ENCODE measurements around the gene GOT2. TPM values are rescaled to one million over a fixed set of nuclear protein-coding genes. Genes with fewer than 3 reads are reported as not detected.

The GOT2 gene
- total and polyA plus RNA-seq, 4 donors, result 29.4 to 56.6 (median 38.2) TPM

- Histone ChIP-seq H3K27ac (ENCODE audit: low read depth in 1 of 2, low read length in 1 of 2) (no peak overlapping the region), H3K9me3 (ENCODE audit: control insufficient read depth in 4 of 4, insufficient read depth in 3 of 4, low read length in 3 of 4) (no peaks in the 10 kb centered on the region), H3K27me3 (ENCODE audit: control insufficient read depth in 3 of 3, insufficient read depth in 3 of 3, low read length in 2 of 3) (no peaks in the 10 kb centered on the region), H3K36me3 (ENCODE audit: control insufficient read depth in 4 of 4, insufficient read depth in 4 of 4, low read length in 4 of 4) (peaks cover 0 to 2% (median 0%) of the 10 kb centered on the region in 4 donors), H3K4me3 (no peak overlapping the region), H3K4me1 (ENCODE audit: control insufficient read depth in 5 of 5, insufficient read depth in 5 of 5, low read length in 5 of 5) (no peaks in the 10 kb centered on the region), H3K9ac (ENCODE audit: insufficient read depth in 1 of 2, low read length in 2 of 2) (no peak overlapping the region)
- 61 to 62% methylated on average over 9 of the region's 9 CpGs for WGBS, 2 donors
- no peak for DNase-seq
- ATAC-seq (ENCODE audit: insufficient read depth, low FRiP score), result no peak
- no peak for TF ChIP-seq CTCF (IDR thresholded peaks at IDR 0.05; ENCODE audit: control extremely low read depth, extremely low read depth)
Observed at GRCh38 chr16:58753711-58754134, 19.6 kb upstream of the GOT2 start.

- no peak for TF ChIP-seq CTCF (IDR thresholded peaks at IDR 0.05; ENCODE audit: control extremely low read depth, extremely low read depth)
- H3K4me1 ChIP-seq (ENCODE audit: control insufficient read depth in 5 of 5, insufficient read depth in 5 of 5, low read length in 5 of 5), result no peaks in the 10 kb centered on the region
- ATAC-seq (ENCODE audit: insufficient read depth, low FRiP score) (no peak), DNase-seq (no peak)
- no peaks in the 10 kb centered on the region for H3K27me3 ChIP-seq (ENCODE audit: control insufficient read depth in 3 of 3, insufficient read depth in 3 of 3, low read length in 2 of 3)
- WGBS, 2 donors, result 87 to 91% methylated on average over 7 of the region's 7 CpGs
- H3K4me3 ChIP-seq, result no peak overlapping the region
- H3K9me3 ChIP-seq (ENCODE audit: control insufficient read depth in 4 of 4, insufficient read depth in 3 of 4, low read length in 3 of 4), result no peaks in the 10 kb centered on the region
- no peak overlapping the region for H3K27ac ChIP-seq (ENCODE audit: low read depth in 1 of 2, low read length in 1 of 2)
- H3K36me3 ChIP-seq (ENCODE audit: control insufficient read depth in 4 of 4, insufficient read depth in 4 of 4, low read length in 4 of 4), result no peaks in the 10 kb centered on the region
- H3K9ac ChIP-seq (ENCODE audit: insufficient read depth in 1 of 2, low read length in 2 of 2), result no peak overlapping the region
Observed at GRCh38 chr16:58744497-58744896, 10.4 kb upstream of the GOT2 start.

- no peak for ATAC-seq (ENCODE audit: insufficient read depth, low FRiP score)
Observed at GRCh38 chr16:58741976-58742375, 7.9 kb upstream of the GOT2 start.

More at GRCh38 chr16:58741976-58742375, 7.9 kb upstream of the GOT2 start:
- no peak overlapping the region for H3K4me3 ChIP-seq
- H3K27me3 ChIP-seq (ENCODE audit: control insufficient read depth in 3 of 3, insufficient read depth in 3 of 3, low read length in 2 of 3), result no peaks in the 10 kb centered on the region
- TF ChIP-seq CTCF (IDR thresholded peaks at IDR 0.05; ENCODE audit: control extremely low read depth, extremely low read depth), result no peak
- no peak for DNase-seq
- H3K4me1 ChIP-seq (ENCODE audit: control insufficient read depth in 5 of 5, insufficient read depth in 5 of 5, low read length in 5 of 5), result no peaks in the 10 kb centered on the region
- no peaks in the 10 kb centered on the region for H3K36me3 ChIP-seq (ENCODE audit: control insufficient read depth in 4 of 4, insufficient read depth in 4 of 4, low read length in 4 of 4)
- H3K9me3 ChIP-seq (ENCODE audit: control insufficient read depth in 4 of 4, insufficient read depth in 3 of 4, low read length in 3 of 4), result no peaks in the 10 kb centered on the region
- H3K27ac ChIP-seq (ENCODE audit: low read depth in 1 of 2, low read length in 1 of 2), result no peak overlapping the region
- no peak overlapping the region for H3K9ac ChIP-seq (ENCODE audit: insufficient read depth in 1 of 2, low read length in 2 of 2)

Measured in lung (tissue), 12 donors.